ENCODE results near the gene KIF22. TPM values are rescaled to one million over a fixed set of nuclear protein-coding genes. Genes with fewer than 3 reads are reported as not detected.

KIF22 gene
- total RNA-seq, 1 donor from 2014 or later: 28.6 TPM

GRCh38 chr16:29813644-29814562 is 23.4 kb downstream of the KIF22 start:
- no peaks in the 10 kb centered on the region for H3K9me3 ChIP-seq
- H3K36me3 ChIP-seq: peaks cover 13 to 26% of the 10 kb centered on the region in 2 donors
- peak overlapping the region; percentile 88 to 94 for H3K27ac ChIP-seq
- no peak for TF ChIP-seq CTCF (IDR thresholded peaks at IDR 0.05)
- intact Hi-C loops (cut with DNase I): loop anchor here (10.0 kb wide), 1 partner anchor 561 kb away; the partner anchor contains the start of genes MYL11 and TBC1D10B
- DNase-seq (ENCODE audit: low spot score in 2 of 2): no peak
- H3K4me1 ChIP-seq: peaks cover 10 to 56% of the 10 kb centered on the region in 2 donors
- H3K27me3 ChIP-seq: no peaks in the 10 kb centered on the region
- H3K4me3 ChIP-seq: peak overlapping the region in 1 of 2 donors; percentile 70

- peak overlapping the region; percentile 88 to 94 for H3K27ac ChIP-seq
- peak overlapping the region in 1 of 2 donors; percentile 70 for H3K4me3 ChIP-seq
- no peaks in the 10 kb centered on the region for H3K27me3 ChIP-seq
- intact Hi-C loops (cut with DNase I): loop anchor here (10.0 kb wide), 1 partner anchor 560 kb away; the partner anchor contains the start of genes MYL11 and TBC1D10B
- peaks cover 3 to 51% of the 10 kb centered on the region in 2 donors for H3K4me1 ChIP-seq
- no peak for DNase-seq (ENCODE audit: low spot score in 2 of 2)
- H3K36me3 ChIP-seq: peaks cover 6 to 26% of the 10 kb centered on the region in 2 donors
- H3K9me3 ChIP-seq: no peaks in the 10 kb centered on the region
- no peak for TF ChIP-seq CTCF (IDR thresholded peaks at IDR 0.05)
These were observed 24.0 kb downstream of the KIF22 start for GRCh38 chr16:29814592-29814991.

DNA sequence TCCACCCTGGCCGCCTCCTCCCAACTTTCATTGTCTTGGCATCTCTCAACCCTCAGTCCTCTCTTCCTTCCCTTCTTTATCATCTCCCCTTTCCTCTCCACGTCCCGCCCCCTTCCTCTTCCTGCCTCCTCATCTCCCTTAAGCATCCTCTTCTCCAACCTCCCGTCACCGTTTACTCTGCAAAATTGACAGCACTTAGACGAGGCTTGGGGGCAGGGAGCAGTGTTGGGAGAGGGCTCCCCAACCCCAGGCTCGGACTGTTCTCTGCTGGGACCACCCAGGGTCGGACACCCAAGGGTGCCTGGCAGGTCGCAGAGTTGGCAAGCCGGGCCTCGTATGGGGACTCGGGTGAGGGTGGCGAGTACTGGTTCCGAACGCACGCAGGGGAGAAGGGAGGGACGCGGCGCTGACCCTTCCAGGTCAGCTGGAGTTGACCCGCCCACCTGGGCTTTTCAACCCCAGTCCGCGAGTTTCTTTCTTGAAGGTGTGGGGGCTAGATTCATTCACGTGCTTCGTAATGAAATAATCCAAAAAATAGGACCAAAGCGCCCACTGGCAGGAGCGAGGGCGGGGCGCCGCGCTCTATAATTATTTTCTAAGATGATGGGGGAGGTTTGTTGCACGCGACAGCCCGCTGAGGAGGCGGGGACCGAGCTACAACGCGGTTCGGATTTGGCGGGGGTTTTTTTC is 24.6 kb downstream of the KIF22 start:
- H3K36me3 ChIP-seq: peaks cover 3 to 20% of the 10 kb centered on the region in 2 donors
- peak overlapping the region; percentile 88 to 94 for H3K27ac ChIP-seq
- no peaks in the 10 kb centered on the region for H3K9me3 ChIP-seq
- H3K27me3 ChIP-seq: no peaks in the 10 kb centered on the region
- H3K4me1 ChIP-seq: peaks cover 3 to 45% of the 10 kb centered on the region in 2 donors
- intact Hi-C loops (cut with DNase I): loop anchor here (10.0 kb wide), 1 partner anchor 560 kb away; the partner anchor contains the start of genes MYL11 and TBC1D10B
- peak in 1 of 2 donors; percentile 75 for DNase-seq (ENCODE audit: low spot score in 2 of 2)
- no peak for TF ChIP-seq CTCF (IDR thresholded peaks at IDR 0.05)
- peak overlapping the region; percentile 62 to 70 for H3K4me3 ChIP-seq

- Histone ChIP-seq H3K27me3 (no peaks in the 10 kb centered on the region), H3K4me1 (peaks cover 0 to 39% of the 10 kb centered on the region in 2 donors), H3K4me3 (peak within 1 kb of the TSS; percentile 62 to 70), H3K27ac (peak within 1 kb of the TSS; percentile 88 to 94), H3K9me3 (no peaks in the 10 kb centered on the region), H3K36me3 (peaks cover 0 to 18% of the 10 kb centered on the region in 2 donors)
- DNase-seq (ENCODE audit: low spot score in 2 of 2): peak; percentile 96 to 100
- peak; percentile 82 to 91 (median 90) for TF ChIP-seq CTCF (IDR thresholded peaks at IDR 0.05)
- intact Hi-C loops (cut with DNase I): loop anchor here (1.0 to 10.0 kb wide), 4 partner anchors 9 to 559 kb away; partner anchors contain the start of genes KIF22, MYL11 and TBC1D10B
These were observed 25.5 kb downstream of the KIF22 start, which contains the start of gene PAGR1 for GRCh38 chr16:29815793-29816693. TSS of gene PAGR1 (plus strand) at chr16:29816152. CDS start at chr16:29816526, 374 bp downstream.

All from ascending aorta (tissue), 2 donors.